RKO (cell line): Measurements from ENCODE around the gene PCOLCE2.
A peak's percentile ranks its signal among the peaks of the same experiment; 100 is the strongest.

Source experiments
- DNase-seq: peaks from one replicate; pipeline ENCODE4 v3.0.0-alpha.2; 2016; ENCODE audit warnings: low spot score

PCOLCE2 gene

GRCh38 chr3:142863930-142864920, 24.7 kb downstream of the PCOLCE2 start:
- no peak for DNase-seq

DNA sequence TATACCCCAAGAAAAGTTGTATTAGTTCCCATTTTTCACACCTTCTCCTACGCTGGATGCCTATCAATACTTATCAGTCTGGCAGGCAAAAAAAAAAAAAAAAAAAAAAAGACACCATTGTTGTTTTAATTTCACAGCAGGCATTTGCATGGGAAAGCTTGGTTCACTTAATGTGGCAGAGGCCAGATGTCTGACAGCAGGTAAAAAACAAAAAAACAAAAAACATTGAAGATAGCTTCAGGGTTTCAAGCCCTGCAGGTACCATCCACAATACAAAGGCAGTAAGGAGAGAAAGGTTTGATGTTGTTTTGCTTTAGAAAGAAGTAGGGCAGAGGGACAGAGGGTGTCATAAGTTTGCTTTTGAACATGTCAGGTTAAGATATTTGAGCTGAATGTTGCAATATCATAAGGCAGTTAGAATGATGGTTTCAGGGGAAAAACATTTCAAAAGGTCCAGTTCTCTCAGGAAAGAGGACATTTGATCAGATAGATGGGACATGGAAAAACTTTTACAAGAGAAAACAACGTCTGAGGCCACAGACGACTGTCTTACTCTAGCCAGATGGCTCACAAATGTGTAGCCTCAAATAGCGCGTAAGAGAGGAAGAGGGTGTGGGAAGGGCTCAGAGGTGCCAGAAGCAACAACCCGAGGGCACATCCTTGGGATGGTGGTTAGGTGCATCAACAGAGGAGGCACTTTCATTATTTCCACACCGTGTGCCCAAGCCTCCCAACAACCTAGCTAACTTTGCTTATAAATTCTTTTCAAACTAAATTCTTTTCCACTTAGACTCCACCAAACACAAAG, 25.7 kb downstream of the PCOLCE2 start:
- no peak for DNase-seq

DNA sequence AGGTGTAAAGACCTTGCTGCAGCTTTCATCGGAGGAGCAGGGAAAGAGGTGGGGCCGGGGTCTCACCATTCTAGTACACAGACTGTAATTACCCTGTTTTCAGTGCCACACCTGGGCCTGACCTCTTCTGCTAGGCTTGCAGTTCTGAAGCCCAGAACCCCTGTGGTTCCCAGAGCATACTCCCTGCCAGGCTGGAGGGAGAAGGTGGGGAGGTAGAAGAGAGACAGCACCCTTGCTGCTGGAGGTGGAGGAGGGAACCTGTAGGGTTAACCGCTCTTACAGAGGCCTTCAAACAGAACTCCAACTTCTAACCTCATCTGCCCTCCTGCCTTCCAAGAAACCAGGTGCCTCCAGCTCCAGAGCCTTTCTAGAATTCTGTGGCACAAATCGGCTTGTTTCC, 27.0 kb downstream of the PCOLCE2 start:
- DNase-seq, result no peak

DNA sequence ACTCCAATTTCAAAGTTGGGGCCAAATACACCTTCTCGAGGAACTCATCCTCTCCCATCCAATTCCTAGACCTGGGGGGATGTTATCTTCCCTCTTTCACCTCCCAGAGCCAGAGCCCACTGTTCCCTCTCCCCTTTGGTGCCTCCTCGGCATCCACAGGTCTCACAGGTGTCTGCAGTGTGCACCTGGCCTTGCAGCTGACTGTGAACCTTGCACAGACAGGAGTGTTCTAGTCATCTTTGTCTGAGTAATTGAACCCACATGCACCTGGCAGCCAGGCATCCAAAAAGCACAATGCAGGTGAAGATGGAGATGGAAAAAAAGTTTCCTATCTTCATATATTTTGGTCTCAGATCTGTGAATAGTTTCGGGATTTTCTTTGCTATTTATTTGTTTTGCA, 30.8 kb downstream of the PCOLCE2 start:
- no peak for DNase-seq

- DNase-seq, result peak; percentile 74
Observed at GRCh38 chr3:142857056-142857455, 31.8 kb downstream of the PCOLCE2 start.

DNA sequence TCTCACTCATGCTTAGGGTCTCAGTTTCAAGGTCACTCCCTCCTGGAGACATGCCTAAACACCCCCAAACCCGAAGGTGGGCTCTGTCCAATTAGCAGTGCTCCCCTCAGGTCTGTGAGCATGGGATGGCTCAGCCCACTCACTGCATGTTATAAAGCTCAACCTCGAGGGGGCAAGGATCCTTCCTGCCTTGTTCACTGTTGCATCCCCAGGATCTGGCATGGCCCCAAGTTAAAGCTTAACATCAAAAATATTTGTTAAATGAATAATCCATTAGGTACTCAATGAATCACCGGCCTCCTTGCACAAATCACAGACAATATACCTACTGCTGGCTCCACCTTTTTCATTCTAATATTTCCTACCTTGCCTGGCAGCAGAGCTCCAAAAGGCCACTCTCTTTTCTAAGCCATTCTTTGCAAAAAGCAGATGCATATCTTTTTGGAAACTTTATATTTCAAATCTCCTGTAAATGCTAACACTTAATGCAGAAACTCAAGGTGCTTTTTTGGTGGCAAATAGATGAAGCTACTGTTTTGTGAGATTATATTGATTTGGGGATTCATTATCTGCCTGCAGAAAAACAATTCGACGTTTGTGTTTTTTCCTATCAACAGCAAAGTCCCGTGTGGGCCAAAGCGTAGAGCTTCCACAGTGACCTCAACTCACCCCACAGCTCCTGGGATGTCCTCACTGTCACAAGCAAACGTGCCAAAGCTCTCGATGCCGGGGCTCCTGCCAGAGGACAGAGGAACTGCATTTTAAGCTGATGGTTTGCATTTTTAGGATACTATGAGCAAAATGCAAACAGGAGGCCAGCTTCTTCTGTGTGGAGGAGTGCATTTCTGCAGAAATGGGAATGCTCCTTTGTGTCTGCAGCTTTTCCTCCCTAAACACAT, 35.4 kb downstream of the PCOLCE2 start:
- peak; percentile 51 for DNase-seq

- peak; percentile 12 for DNase-seq
Observed at GRCh38 chr3:142852009-142852408, 36.9 kb downstream of the PCOLCE2 start.

DNA sequence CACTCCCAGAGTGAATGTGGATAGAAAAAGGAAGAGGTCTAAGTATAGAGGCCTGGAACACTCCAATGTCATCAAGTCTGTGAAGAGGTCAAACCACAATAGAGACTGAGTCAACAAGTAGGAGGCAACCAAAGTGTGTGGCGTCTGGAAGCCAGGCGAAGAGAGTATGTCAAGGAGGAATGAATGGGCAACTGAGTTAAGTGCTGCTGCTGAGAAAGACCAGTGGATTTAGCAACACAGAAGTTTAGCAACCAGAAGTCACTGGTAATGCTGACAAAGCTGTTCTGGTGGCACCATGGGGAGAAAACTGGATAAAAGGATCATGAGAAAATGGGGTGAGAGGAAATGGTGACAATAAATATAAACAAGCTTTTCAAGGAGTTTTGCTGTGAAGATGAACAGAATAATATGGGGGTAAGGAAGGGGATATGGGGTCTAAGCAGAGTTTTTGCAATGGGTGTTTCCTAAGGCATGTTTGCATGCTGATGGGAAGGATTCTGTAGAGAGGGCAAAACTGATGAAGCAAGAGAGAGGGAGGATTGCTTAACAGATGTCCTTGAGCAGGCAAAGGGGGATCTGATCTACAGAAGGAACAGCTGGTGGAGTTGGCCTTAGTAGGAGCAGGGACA, 38.4 kb downstream of the PCOLCE2 start:
- peak; percentile 55 for DNase-seq

DNA sequence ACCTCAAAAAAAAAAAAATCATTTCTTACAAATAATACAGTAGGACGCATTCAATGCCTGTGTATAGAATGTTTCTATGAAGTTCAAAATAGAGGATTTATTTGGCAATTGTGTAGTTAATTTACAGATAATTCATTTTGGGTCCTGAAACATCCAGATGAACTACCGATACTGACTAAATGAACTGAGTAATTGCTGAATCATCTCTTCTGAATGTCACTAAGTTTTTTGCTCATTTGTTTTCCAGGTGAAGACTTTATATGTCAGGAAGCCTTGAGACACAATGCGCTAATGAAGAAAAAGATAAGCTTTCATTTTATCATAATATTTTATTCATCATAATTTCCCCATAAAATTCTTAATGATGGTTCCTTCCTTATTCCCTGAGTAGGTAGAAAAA, 39.7 kb downstream of the PCOLCE2 start:
- no peak for DNase-seq

GRCh38 chr3:142846779-142847577, 41.9 kb downstream of the PCOLCE2 start:
- no peak for DNase-seq

DNA sequence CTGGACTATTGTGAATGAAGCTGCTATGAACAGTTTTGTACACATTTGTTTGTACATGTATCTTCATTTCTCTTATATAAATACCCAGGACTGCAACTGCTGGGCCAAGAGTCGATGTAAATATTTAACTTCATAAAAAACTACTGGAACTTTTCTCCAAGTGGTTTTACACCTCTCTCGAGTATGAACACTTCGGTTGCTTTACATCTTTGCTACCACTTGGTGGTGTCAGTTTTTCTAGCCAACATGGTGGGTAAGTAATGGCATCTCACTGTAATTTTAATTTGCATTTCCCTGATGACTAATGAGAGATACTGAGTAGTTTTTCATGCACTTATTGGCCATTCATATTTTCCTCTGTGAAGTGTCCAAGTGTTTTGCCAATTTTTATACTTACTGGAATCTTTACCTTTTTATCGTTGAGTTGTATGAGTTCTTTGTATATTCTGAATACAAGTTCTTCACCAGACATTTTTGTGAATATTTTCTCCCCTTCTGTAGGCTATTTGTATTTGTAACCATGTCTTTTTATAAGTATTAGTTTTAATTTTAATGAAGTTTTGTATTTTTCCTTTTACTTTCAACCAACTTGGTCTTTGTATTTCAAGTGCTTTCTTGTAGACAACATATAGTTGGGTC, 44.4 kb downstream of the PCOLCE2 start:
- DNase-seq, result peak; percentile 91

- DNase-seq, result no peak
Observed at GRCh38 chr3:142839831-142840230, 49.1 kb downstream of the PCOLCE2 start.

DNA sequence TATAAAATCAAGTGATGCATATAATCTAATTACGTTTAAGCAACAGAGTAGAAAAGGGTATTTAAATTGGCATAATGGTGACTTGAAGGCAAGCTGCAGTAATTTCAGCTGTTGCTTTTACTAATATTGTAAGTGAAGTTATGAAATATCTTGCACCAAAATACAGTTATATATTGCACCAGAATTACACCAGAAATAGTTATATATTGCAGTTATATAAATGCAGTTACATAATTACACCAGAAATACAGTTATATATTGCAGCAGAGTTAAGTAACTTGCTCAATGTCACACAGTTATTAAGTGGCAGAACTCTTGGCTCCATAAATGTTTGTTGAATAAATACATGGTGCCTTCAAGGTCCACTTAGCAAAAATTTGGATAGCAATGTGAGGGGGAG, 51.4 kb downstream of the PCOLCE2 start:
- no peak for DNase-seq

- peak; percentile 77 for DNase-seq
Observed at GRCh38 chr3:142828703-142829305, 60.1 kb downstream of the PCOLCE2 start.

- no peak for DNase-seq
Observed at GRCh38 chr3:142819179-142819578, 69.7 kb downstream of the PCOLCE2 start.

- DNase-seq, result no peak
Observed at GRCh38 chr3:142818651-142819050, 70.2 kb downstream of the PCOLCE2 start.

DNA sequence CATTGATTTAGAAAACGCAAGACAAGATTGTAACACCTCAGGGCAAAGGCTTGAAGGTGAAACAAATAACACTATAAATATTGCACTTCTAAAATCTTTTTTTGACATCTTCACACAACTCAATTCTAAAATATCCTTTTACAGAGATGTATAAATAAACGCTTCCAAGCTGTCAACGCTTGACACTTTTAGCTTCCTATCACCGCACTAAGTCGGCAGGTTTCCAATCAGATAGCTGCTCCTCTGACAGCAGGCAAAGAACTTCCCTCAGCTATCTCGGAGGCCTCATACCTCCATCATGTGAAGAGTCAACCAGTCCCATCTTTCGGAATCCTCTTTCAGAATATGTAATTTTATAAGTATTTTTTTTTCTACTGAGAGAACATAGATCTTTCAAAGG, 71.0 kb downstream of the PCOLCE2 start:
- no peak for DNase-seq

- no peak for DNase-seq
Observed at GRCh38 chr3:142817356-142817755, 71.5 kb downstream of the PCOLCE2 start.

- no peak for DNase-seq
Observed at GRCh38 chr3:142815803-142816202, 73.1 kb downstream of the PCOLCE2 start.

GRCh38 chr3:142809259-142809658, 79.6 kb downstream of the PCOLCE2 start:
- no peak for DNase-seq
